HepG2 (cell line): ENCODE results near the gene CD19. TPM values are rescaled to one million over a fixed set of nuclear protein-coding genes. Genes with fewer than 3 reads are reported as not detected.

Experiments used
- ELF4 ChIP-seq: sonication (generic); formaldehyde crosslinking; IDR thresholded peaks from 2 replicates; pipeline ENCODE4 v1.5.0; 2020; ENCODE audit warnings: missing genetic modification reagents, mild to moderate bottlenecking, moderate library complexity, borderline replicate concordance
- KAT7 ChIP-seq: IDR thresholded peaks from 2 replicates; pipeline ENCODE4 v1.6.1; 2018; ENCODE audit warnings: borderline replicate concordance, missing compliant biosample characterization
- KDM3A ChIP-seq: IDR thresholded peaks from 2 replicates; pipeline ENCODE4 v1.6.1; 2018; ENCODE audit warnings: low read depth, missing compliant biosample characterization
- KDM4B ChIP-seq: sonication (generic); formaldehyde crosslinking; IDR thresholded peaks from 2 replicates; pipeline ENCODE4 v1.4.0; 2020; ENCODE audit warnings: missing genetic modification reagents
- MEF2D ChIP-seq: sonication (generic); formaldehyde crosslinking; IDR thresholded peaks from 2 replicates; pipeline ENCODE4 v1.5.1; 2020; ENCODE audit warnings: mild to moderate bottlenecking, missing genetic modification reagents
- NFYB ChIP-seq: sonication (generic); formaldehyde crosslinking; IDR thresholded peaks from 2 replicates; pipeline ENCODE4 v1.4.0; 2020; ENCODE audit warnings: missing genetic modification reagents
- POLR2G ChIP-seq: fragments of 200-400 bp; formaldehyde crosslinking; IDR thresholded peaks from 2 replicates; pipeline ENCODE4 v1.6.1; 2018; ENCODE audit warnings: mild to moderate bottlenecking, low read depth, low read length, moderate library complexity
- ZKSCAN5 ChIP-seq: sonication (generic); formaldehyde crosslinking; IDR thresholded peaks from 2 replicates; pipeline ENCODE4 v1.5.1; 2020; ENCODE audit warnings: mild to moderate bottlenecking, missing genetic modification reagents
- ZKSCAN8 ChIP-seq: IDR thresholded peaks from 2 replicates; pipeline ENCODE4 v1.6.1; 2016; ENCODE audit warnings: borderline replicate concordance, missing genetic modification reagents, missing compliant biosample characterization
- ZNF33B ChIP-seq: sonication (generic); formaldehyde crosslinking; IDR thresholded peaks from 2 replicates; pipeline ENCODE4 v1.5.1; 2020; ENCODE audit warnings: mild to moderate bottlenecking, missing genetic modification reagents
- ZNF367 ChIP-seq: sonication (generic); formaldehyde crosslinking; IDR thresholded peaks from 2 replicates; pipeline ENCODE4 v1.4.0; 2020; ENCODE audit warnings: missing genetic modification reagents, borderline replicate concordance
- ZNF878 ChIP-seq: sonication (generic); formaldehyde crosslinking; IDR thresholded peaks from 2 replicates; pipeline ENCODE4 v1.8.1; 2023; ENCODE audit warnings: mild to moderate bottlenecking, missing genetic modification reagents, moderate library complexity
- ZNF879 ChIP-seq: sonication (generic); formaldehyde crosslinking; IDR thresholded peaks from 2 replicates; pipeline ENCODE4 v1.8.1; 2023; ENCODE audit warnings: missing genetic modification reagents
- polyA plus RNA-seq, 8 experiments: library from polyadenylated mRNA; depleted of rRNA in 3 of 8; stranded (reverse) in 7 of 8; unstranded in 1 of 8; fragments of >200 nt; fragmentation: Illumina TruSeq in 4 of 8; extraction: Trizol in 4 of 8; gene quantifications; 2 replicates each; pipeline versions ENCODE4 v1.2.1 to v1.2.3, GENCODE V29; 2011 to 2016; ENCODE audit warnings: low read depth in 4 of 8, missing spikeins in 1 of 8, mixed read lengths in 1 of 8; ENCODE audit not compliant: insufficient read depth in 1 of 8
- total RNA-seq, 5 experiments: library from RNA; depleted of rRNA; stranded (reverse); fragments of >200 nt; fragmentation: Illumina TruSeq; extraction: Trizol; gene quantifications; 2 replicates each; pipeline ENCODE4 v1.2.3, GENCODE V29; 2016; ENCODE audit warnings: low read depth in 1 of 5
- TF ChIP-seq, protein P1 (sequence below): sonication (generic); formaldehyde crosslinking; IDR thresholded peaks from 2 replicates; pipeline ENCODE4 v1.4.0; 2020; ENCODE audit warnings: low read depth, mild to moderate bottlenecking, missing genetic modification reagents
- TF ChIP-seq, protein P2 (sequence below): sonication (generic); formaldehyde crosslinking; IDR thresholded peaks from 2 replicates; pipeline ENCODE4 v1.4.0; 2020; ENCODE audit warnings: mild to moderate bottlenecking, missing genetic modification reagents
- TF ChIP-seq, protein P3 (sequence below): sonication (generic); formaldehyde crosslinking; IDR thresholded peaks from 2 replicates; pipeline ENCODE4 v1.5.1; 2020; ENCODE audit warnings: missing genetic modification reagents, mild to moderate bottlenecking, borderline replicate concordance
- TF ChIP-seq, protein P4 (sequence below): sonication (generic); formaldehyde crosslinking; IDR thresholded peaks from 2 replicates; pipeline ENCODE4 v1.4.0; 2020; ENCODE audit warnings: missing genetic modification reagents, mild to moderate bottlenecking, borderline replicate concordance

CD19 gene
- total and polyA plus RNA-seq, 2 of the 13 experiments (the other 11 are each of a cell fraction or from before 2014, with no cell fraction given): 0.55 to 1.1 TPM

DNA sequence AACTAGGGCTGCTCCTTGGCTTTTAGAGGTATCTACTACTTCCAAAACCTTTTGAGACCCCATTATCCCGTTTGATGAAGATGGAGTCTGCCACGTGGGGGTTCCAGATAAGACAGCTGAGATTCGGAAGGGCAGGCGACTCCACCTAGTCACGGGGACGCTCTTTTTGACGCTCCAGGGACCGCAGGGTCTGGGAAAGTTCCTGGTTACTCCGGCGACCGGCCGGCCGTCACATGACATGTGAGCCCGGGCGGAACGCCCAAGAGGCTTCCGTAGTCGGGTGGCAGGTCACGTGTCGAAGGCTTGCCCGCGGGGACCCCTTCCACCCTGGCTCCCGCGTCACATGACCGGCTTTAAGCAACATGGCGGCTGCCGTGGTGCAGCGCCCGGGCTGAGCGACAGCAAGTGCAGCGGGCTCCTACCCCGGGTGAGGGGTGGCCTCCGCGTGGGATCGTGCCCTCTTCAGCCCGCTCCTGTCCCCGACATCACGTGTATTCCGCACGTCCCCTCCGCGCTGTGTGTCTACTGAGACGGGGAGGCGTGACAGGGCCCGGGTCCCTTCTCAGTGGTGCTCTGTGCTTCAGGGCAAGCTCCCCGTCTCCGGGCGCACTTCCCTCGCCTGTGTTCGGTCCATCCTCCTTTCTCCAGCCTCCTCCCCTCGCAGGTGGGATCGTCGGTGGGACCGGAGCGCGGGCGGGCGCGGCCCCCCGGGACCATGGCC lies 42.8 kb downstream of the CD19 start, which contains the start of gene SPNS1 (continued):
- TF ChIP-seq KAT7 (no peak), ZNF367 (CRISPR knock-in tag) (peak; percentile 90; the same call in 1 of the 2 replicates), ELF4 (peak; percentile 79; the same call in 1 of the 2 replicates), ZNF878 (CRISPR knock-in tag) (no peak; the same call in 1 of the 2 replicates), ZKSCAN5 (CRISPR knock-in tag) (0 out of 2 replicates have a peak, but pooled peaks have one; percentile 21), NFYB (CRISPR knock-in tag) (peak; percentile 75), KDM3A (CRISPR knock-in tag) (peak; percentile 85), ZNF33B (CRISPR knock-in tag) (peak; percentile 92), POLR2G (peak; percentile 92), MEF2D (peak; percentile 80; the same call in 1 of the 2 replicates), KDM4B (peak; percentile 97), ZKSCAN8 (CRISPR knock-in tag) (no peak), ZNF879 (CRISPR knock-in tag) (0 out of 2 replicates have a peak, but pooled peaks have one; percentile 78)
- TF ChIP-seq, protein P1, sequence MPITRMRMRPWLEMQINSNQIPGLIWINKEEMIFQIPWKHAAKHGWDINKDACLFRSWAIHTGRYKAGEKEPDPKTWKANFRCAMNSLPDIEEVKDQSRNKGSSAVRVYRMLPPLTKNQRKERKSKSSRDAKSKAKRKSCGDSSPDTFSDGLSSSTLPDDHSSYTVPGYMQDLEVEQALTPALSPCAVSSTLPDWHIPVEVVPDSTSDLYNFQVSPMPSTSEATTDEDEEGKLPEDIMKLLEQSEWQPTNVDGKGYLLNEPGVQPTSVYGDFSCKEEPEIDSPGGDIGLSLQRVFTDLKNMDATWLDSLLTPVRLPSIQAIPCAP: 0 out of 2 replicates have a peak, but pooled peaks have one; percentile 73
- TF ChIP-seq, protein P2, sequence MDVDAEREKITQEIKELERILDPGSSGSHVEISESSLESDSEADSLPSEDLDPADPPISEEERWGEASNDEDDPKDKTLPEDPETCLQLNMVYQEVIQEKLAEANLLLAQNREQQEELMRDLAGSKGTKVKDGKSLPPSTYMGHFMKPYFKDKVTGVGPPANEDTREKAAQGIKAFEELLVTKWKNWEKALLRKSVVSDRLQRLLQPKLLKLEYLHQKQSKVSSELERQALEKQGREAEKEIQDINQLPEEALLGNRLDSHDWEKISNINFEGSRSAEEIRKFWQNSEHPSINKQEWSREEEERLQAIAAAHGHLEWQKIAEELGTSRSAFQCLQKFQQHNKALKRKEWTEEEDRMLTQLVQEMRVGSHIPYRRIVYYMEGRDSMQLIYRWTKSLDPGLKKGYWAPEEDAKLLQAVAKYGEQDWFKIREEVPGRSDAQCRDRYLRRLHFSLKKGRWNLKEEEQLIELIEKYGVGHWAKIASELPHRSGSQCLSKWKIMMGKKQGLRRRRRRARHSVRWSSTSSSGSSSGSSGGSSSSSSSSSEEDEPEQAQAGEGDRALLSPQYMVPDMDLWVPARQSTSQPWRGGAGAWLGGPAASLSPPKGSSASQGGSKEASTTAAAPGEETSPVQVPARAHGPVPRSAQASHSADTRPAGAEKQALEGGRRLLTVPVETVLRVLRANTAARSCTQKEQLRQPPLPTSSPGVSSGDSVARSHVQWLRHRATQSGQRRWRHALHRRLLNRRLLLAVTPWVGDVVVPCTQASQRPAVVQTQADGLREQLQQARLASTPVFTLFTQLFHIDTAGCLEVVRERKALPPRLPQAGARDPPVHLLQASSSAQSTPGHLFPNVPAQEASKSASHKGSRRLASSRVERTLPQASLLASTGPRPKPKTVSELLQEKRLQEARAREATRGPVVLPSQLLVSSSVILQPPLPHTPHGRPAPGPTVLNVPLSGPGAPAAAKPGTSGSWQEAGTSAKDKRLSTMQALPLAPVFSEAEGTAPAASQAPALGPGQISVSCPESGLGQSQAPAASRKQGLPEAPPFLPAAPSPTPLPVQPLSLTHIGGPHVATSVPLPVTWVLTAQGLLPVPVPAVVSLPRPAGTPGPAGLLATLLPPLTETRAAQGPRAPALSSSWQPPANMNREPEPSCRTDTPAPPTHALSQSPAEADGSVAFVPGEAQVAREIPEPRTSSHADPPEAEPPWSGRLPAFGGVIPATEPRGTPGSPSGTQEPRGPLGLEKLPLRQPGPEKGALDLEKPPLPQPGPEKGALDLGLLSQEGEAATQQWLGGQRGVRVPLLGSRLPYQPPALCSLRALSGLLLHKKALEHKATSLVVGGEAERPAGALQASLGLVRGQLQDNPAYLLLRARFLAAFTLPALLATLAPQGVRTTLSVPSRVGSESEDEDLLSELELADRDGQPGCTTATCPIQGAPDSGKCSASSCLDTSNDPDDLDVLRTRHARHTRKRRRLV (CRISPR knock-in tag): peak; percentile 95
- TF ChIP-seq, protein P3, sequence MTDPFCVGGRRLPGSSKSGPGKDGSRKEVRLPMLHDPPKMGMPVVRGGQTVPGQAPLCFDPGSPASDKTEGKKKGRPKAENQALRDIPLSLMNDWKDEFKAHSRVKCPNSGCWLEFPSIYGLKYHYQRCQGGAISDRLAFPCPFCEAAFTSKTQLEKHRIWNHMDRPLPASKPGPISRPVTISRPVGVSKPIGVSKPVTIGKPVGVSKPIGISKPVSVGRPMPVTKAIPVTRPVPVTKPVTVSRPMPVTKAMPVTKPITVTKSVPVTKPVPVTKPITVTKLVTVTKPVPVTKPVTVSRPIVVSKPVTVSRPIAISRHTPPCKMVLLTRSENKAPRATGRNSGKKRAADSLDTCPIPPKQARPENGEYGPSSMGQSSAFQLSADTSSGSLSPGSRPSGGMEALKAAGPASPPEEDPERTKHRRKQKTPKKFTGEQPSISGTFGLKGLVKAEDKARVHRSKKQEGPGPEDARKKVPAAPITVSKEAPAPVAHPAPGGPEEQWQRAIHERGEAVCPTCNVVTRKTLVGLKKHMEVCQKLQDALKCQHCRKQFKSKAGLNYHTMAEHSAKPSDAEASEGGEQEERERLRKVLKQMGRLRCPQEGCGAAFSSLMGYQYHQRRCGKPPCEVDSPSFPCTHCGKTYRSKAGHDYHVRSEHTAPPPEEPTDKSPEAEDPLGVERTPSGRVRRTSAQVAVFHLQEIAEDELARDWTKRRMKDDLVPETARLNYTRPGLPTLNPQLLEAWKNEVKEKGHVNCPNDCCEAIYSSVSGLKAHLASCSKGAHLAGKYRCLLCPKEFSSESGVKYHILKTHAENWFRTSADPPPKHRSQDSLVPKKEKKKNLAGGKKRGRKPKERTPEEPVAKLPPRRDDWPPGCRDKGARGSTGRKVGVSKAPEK (CRISPR knock-in tag): no peak
- TF ChIP-seq, protein P4, sequence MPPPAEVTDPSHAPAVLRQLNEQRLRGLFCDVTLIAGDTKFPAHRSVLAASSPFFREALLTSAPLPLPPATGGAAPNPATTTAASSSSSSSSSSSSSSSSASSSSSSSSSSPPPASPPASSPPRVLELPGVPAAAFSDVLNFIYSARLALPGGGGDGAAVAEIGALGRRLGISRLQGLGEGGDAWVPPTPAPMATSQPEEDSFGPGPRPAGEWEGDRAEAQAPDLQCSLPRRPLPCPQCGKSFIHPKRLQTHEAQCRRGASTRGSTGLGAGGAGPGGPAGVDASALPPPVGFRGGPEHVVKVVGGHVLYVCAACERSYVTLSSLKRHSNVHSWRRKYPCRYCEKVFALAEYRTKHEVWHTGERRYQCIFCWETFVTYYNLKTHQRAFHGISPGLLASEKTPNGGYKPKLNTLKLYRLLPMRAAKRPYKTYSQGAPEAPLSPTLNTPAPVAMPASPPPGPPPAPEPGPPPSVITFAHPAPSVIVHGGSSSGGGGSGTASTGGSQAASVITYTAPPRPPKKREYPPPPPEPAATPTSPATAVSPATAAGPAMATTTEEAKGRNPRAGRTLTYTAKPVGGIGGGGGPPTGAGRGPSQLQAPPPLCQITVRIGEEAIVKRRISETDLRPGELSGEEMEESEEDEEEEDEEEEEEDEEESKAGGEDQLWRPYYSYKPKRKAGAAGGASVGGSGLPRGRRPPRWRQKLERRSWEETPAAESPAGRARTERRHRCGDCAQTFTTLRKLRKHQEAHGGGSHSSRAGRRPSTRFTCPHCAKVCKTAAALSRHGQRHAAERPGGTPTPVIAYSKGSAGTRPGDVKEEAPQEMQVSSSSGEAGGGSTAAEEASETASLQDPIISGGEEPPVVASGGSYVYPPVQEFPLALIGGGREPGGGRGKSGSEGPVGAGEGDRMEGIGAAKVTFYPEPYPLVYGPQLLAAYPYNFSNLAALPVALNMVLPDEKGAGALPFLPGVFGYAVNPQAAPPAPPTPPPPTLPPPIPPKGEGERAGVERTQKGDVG (CRISPR knock-in tag): peak; percentile 90
